HCT116 (cell line): ENCODE measurements around the gene CIT. TPM values are rescaled to one million over a fixed set of nuclear protein-coding genes. Genes with fewer than 3 reads are reported as not detected.
"Not testable (repeated sequence)": the region's sequence is repeated elsewhere in the genome, so short reads cannot be mapped to it uniquely, and the experiment has no call there.

Experiments used
- ATAC-seq: fragments of 200-7000 bp; cut with Tn5 transposase; 2 replicates; pipeline ENCODE4 v1.9.1; 2020; ENCODE audit warnings: mild to moderate bottlenecking, moderate library complexity
- BruUV-seq: library from RNA; stranded (reverse); fragments of 400-500 nt; replicated peaks from 2 replicates; lab custom pipeline; 2021; lab: Mats Ljungman, UMichigan
- CTCF ChIA-PET: fragments of 300-600 bp; sonication (Branson Sonifier 250); formaldehyde crosslinking; loops from one replicate; lab custom pipeline; 2021; ENCODE audit warnings: antibody characterized with exemption; lab: Charles Lee
- POLR2A ChIA-PET: fragments of 300-600, 350-600 bp; sonication (Branson Sonifier 250); formaldehyde crosslinking; loops from one replicate; lab custom pipeline; 2021; ENCODE audit warnings: antibody characterized with exemption; lab: Charles Lee
- RAD21 ChIA-PET, 2 experiments: fragments of 300-600 bp; sonication (Branson Sonifier 250); formaldehyde crosslinking; loops; one replicate each; lab custom pipeline; 2023; ENCODE audit warnings: low total read pairs in 2 of 2; ENCODE audit not compliant: uncharacterized antibody in 2 of 2, unreplicated experiment in 2 of 2, low non-redundant PET in 1 of 2; lab: Charles Lee
- DNase-seq: peaks from one replicate; pipeline ENCODE4 v3.0.0-alpha.2; 2010; ENCODE audit warnings: low read depth, low spot score
- H2AFZ ChIP-seq: fragments of 200-600 bp; shearing (Covaris generic), sonication (generic); 2 replicates; pipeline ENCODE4 v1.6.1; 2017; ENCODE audit warnings: low read depth, mixed run types, mixed read lengths, antibody characterized with exemption, low read length; ENCODE audit not compliant: poor library complexity, severe bottlenecking
- H3K27ac ChIP-seq: 2 replicates; pipeline ENCODE4 v1.5.1; 2012; ENCODE audit warnings: low read depth, low read length
- H3K27me3 ChIP-seq: fragments of 200-600 bp; sonication (generic); 2 replicates; pipeline ENCODE4 v1.6.1; 2016; ENCODE audit warnings: mixed run types, low read length, mixed read lengths; ENCODE audit not compliant: insufficient read depth
- H3K36me3 ChIP-seq, 2 experiments: fragments of 200-500 bp in 1 of 2; fragments of 200-600 bp in 1 of 2; sonication (Bioruptor generic) in 1 of 2; sonication (generic) in 1 of 2; 2 replicates each; pipeline versions ENCODE4 v1.5.1 to v1.6.1; 2014 to 2016; ENCODE audit warnings: low read length in 2 of 2, inconsistent platforms in 1 of 2, mixed read lengths in 1 of 2, mixed run types in 1 of 2; ENCODE audit not compliant: insufficient read depth in 2 of 2, control insufficient read depth in 1 of 2
- H3K4me1 ChIP-seq, 2 experiments: fragments of 200-600 bp in 1 of 2; sonication (generic) in 1 of 2; 2 replicates each; pipeline versions ENCODE4 v1.5.1 to v1.6.1; 2012 to 2017; ENCODE audit warnings: low read length in 2 of 2, inconsistent platforms in 1 of 2, mild to moderate bottlenecking in 1 of 2, mixed read lengths in 1 of 2, mixed run types in 1 of 2, moderate library complexity in 1 of 2; ENCODE audit not compliant: insufficient read depth in 2 of 2, control insufficient read depth in 1 of 2
- H3K4me2 ChIP-seq: fragments of 200-600 bp; sonication (generic); 2 replicates; pipeline ENCODE4 v1.6.1; 2017; ENCODE audit warnings: mixed run types, low read length, mixed read lengths
- H3K4me3 ChIP-seq, 2 experiments: fragments of 200-600 bp in 1 of 2; sonication (generic) in 1 of 2; replicated peaks in 1 of 2; 2 replicates each; pipeline ENCODE4 v1.5.1; 2011 to 2016; ENCODE audit warnings: low read length in 2 of 2, control low read depth in 1 of 2, low read depth in 1 of 2, mild to moderate bottlenecking in 1 of 2, mixed read lengths in 1 of 2, mixed run types in 1 of 2
- H3K79me2 ChIP-seq: fragments of 200-600 bp; sonication (generic); 2 replicates; pipeline ENCODE4 v1.6.1; 2017; ENCODE audit warnings: mild to moderate bottlenecking, mixed run types, low read length, moderate library complexity, mixed read lengths; ENCODE audit not compliant: insufficient read depth
- H3K9ac ChIP-seq: fragments of 200-600 bp; sonication (generic); 2 replicates; pipeline ENCODE4 v1.6.1; 2016; ENCODE audit warnings: low read length, mixed read lengths
- H3K9me2 ChIP-seq: fragments of 200-600 bp; sonication (generic), shearing (Covaris generic); 2 replicates; pipeline ENCODE4 v1.6.1; 2017; ENCODE audit warnings: mixed run types, mild to moderate bottlenecking, moderate library complexity; ENCODE audit not compliant: insufficient read depth
- H3K9me3 ChIP-seq, 2 experiments: fragments of 200-500 bp in 1 of 2; fragments of 200-600 bp in 1 of 2; sonication (Bioruptor generic) in 1 of 2; sonication (generic) in 1 of 2; 2 replicates each; pipeline ENCODE4 v1.6.1; 2014 to 2017; ENCODE audit warnings: low read length in 2 of 2, mixed read lengths in 2 of 2, inconsistent platforms in 1 of 2, low read depth in 1 of 2, mild to moderate bottlenecking in 1 of 2, mixed run types in 1 of 2, moderate library complexity in 1 of 2; ENCODE audit not compliant: control insufficient read depth in 1 of 2, insufficient read depth in 1 of 2
- H4K20me1 ChIP-seq: fragments of 200-600 bp; sonication (generic), shearing (Covaris generic); 2 replicates; pipeline ENCODE4 v1.6.1; 2017; ENCODE audit warnings: mixed run types, mild to moderate bottlenecking, moderate library complexity; ENCODE audit not compliant: insufficient read depth
- ATF3 ChIP-seq: IDR thresholded peaks from 2 replicates; pipeline ENCODE4 v1.6.1; 2012
- CTCF ChIP-seq, 3 experiments: fragments of 200-600 bp in 1 of 3; sonication (generic) in 1 of 3; IDR thresholded peaks in 2 of 3; conservative IDR thresholded peaks in 1 of 3; 2 replicates each; pipeline ENCODE4 v1.5.1; 2012 to 2017; ENCODE audit warnings: low read depth in 2 of 3, low read length in 2 of 3, antibody characterized with exemption in 1 of 3, borderline replicate concordance in 1 of 3, control low read depth in 1 of 3, mild to moderate bottlenecking in 1 of 3, mixed read lengths in 1 of 3, mixed run types in 1 of 3, moderate library complexity in 1 of 3; ENCODE audit not compliant: insufficient read depth in 1 of 3
- EZH2 ChIP-seq: fragments of 200-600 bp; sonication (generic); IDR thresholded peaks from 2 replicates; pipeline ENCODE4 v1.6.1; 2017; ENCODE audit warnings: antibody characterized with exemption, mixed run types
- EZH2phosphoT487 ChIP-seq: fragments of 200-600 bp; IDR thresholded peaks from 2 replicates; pipeline ENCODE4 v1.6.1; 2018; ENCODE audit warnings: antibody characterized with exemption, borderline replicate concordance
- FOSL1 ChIP-seq: IDR thresholded peaks from 2 replicates; pipeline ENCODE4 v1.6.1; 2012; ENCODE audit warnings: low read depth
- POLR2AphosphoS5 ChIP-seq: IDR thresholded peaks from 2 replicates; pipeline ENCODE4 v1.6.1; 2011; ENCODE audit warnings: mild to moderate bottlenecking, low read depth, low read length, moderate library complexity
- RAD21 ChIP-seq: IDR thresholded peaks from 2 replicates; pipeline ENCODE4 v1.6.1; 2012; ENCODE audit warnings: low read depth, mild to moderate bottlenecking
- SP1 ChIP-seq: IDR thresholded peaks from 2 replicates; pipeline ENCODE4 v1.6.1; 2012; ENCODE audit warnings: low read depth
- SRF ChIP-seq: IDR thresholded peaks from 2 replicates; pipeline ENCODE4 v1.6.1; 2012; ENCODE audit warnings: low read depth
- intact Hi-C: fragments of 100-400 bp; cut with micrococcal nuclease; formaldehyde crosslinking; loops from 2 replicates; pipeline ENCODE4 v1.10.0; 2022
- total RNA-seq: library from RNA; stranded (reverse); gene quantifications from one replicate; pipeline ENCODE4 v1.2.1, GENCODE V29; 2021; ENCODE audit not compliant: unreplicated experiment
- TF ChIP-seq, protein P1 (sequence below): IDR thresholded peaks from 2 replicates; pipeline ENCODE4 v1.6.1; 2011; ENCODE audit warnings: mild to moderate bottlenecking, low read length, moderate library complexity; ENCODE audit not compliant: insufficient replicate concordance; ENCODE audit errors: extremely low read depth

Gene CIT
- total RNA-seq, 1 experiment from 2014 or later: 54.2 TPM

DNA sequence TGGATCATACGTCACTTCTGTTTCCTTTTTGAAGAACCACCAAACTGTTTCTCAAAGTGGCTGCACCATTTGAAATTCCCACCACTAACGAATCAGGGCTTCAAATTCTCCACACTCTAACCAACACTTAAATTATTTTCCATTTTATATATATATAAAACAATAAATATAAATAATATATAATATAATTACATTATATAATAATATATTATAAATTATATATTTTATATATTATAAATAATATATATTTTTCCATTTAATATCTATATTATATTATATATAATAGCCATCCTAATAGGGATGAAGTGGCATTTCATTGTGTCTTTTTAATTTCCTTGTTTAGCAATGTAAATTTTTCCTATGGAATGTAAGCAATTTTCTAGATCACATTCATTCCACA, 24.6 kb upstream of the CIT start (continued):
- TF ChIP-seq CTCF (IDR thresholded peaks at IDR 0.05 in 2 of 3, conservative IDR thresholded peaks at IDR 0.05 in 1 of 3; ENCODE audit: borderline replicate concordance in 1 of 3, insufficient read depth in 1 of 3, low read depth in 2 of 3, low read length in 2 of 3) (no peak), EZH2 (no peak), ATF3 (no peak), EZH2phosphoT487 (no peak), RAD21 (no peak), FOSL1 (no peak), SP1 (no peak), SRF (no peak)
- TF ChIP-seq, protein P1, sequence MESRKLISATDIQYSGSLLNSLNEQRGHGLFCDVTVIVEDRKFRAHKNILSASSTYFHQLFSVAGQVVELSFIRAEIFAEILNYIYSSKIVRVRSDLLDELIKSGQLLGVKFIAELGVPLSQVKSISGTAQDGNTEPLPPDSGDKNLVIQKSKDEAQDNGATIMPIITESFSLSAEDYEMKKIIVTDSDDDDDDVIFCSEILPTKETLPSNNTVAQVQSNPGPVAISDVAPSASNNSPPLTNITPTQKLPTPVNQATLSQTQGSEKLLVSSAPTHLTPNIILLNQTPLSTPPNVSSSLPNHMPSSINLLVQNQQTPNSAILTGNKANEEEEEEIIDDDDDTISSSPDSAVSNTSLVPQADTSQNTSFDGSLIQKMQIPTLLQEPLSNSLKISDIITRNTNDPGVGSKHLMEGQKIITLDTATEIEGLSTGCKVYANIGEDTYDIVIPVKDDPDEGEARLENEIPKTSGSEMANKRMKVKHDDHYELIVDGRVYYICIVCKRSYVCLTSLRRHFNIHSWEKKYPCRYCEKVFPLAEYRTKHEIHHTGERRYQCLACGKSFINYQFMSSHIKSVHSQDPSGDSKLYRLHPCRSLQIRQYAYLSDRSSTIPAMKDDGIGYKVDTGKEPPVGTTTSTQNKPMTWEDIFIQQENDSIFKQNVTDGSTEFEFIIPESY: no peak
- TF ChIP-seq, all 23 proteins: peak for 0

DNA sequence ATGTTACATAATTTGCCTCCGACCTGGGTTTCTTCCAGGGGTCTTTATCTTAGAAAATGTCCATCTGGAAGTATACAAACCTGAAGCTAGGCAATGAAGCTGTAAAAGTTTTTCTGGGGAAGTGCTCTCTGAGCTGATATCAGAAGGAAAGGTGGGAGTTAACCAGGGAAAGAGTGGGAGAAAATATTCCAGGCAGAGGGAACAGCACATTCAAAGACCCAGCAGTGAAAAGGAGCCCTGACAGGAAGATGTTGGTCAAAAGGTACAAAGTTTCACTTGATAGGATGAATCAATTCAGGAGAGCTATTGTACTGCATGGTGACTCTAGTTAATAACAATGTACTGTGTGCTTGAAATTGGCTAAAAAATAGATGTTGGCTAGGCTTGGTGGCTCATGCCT, 17.8 kb upstream of the CIT start:
- CTCF ChIA-PET: no interaction called here
- no peak overlapping the region for H3K4me3 ChIP-seq
- intact Hi-C loops: no loop called here
- no peaks in the 10 kb centered on the region for H4K20me1 ChIP-seq
- no peaks in the 10 kb centered on the region for H3K36me3 ChIP-seq
- no peaks in the 10 kb centered on the region for H3K79me2 ChIP-seq
- TF ChIP-seq POLR2AphosphoS5 (no peak), EZH2phosphoT487 (no peak)
- H3K4me1 ChIP-seq: peaks cover 0 to 3% of the 10 kb centered on the region in 2 experiments; a peak in 1 of 4 replicates
- POLR2A ChIA-PET: no interaction called here
- H2AFZ ChIP-seq: no peak overlapping the region
- no peaks in the 10 kb centered on the region for H3K27me3 ChIP-seq
- RAD21 ChIA-PET: no interaction called here
- no peak overlapping the region for H3K4me2 ChIP-seq
- DNase-seq (no peak), ATAC-seq (no peak)
- no peak overlapping the region for H3K27ac ChIP-seq
- H3K9ac ChIP-seq: no peak overlapping the region
- H3K9me2 ChIP-seq: no peaks in the 10 kb centered on the region
- no TSS peak for BruUV-seq
- no peaks in the 10 kb centered on the region for H3K9me3 ChIP-seq

DNA sequence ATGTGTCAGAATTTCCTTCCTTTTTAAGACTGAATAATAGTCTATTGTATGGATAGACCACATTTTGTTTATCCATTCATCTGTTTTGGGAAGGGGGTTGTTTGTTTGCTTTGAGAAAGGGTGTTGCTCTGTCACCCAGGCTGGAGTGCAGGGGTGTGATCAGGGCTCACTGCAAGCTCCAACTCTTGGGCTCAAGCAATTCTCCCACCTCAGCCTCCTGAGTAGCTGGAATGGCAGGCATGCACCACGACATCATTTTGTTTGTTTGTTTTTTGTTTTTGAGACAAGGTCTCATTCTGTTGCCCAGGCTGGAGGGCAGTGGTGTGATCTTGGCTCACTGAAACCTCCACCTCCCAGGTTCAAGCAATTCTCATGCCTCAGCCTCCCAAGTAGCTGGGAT, 15.5 kb upstream of the CIT start:
- DNase-seq, H3K27me3 ChIP-seq, H3K4me3 ChIP-seq, H3K36me3 ChIP-seq, H3K27ac ChIP-seq, H3K4me1 ChIP-seq, RAD21 ChIA-PET, H2AFZ ChIP-seq, H3K4me2 ChIP-seq, H3K9me2 ChIP-seq, BruUV-seq, POLR2A ChIA-PET, ATAC-seq, H3K9me3 ChIP-seq, H3K9ac ChIP-seq, H3K79me2 ChIP-seq, H4K20me1 ChIP-seq, intact Hi-C loops: not testable (repeated sequence)
- CTCF ChIA-PET: interaction anchor here (1.0 kb wide), 1 partner anchor 10 kb away, joined by 4 read pairs; no protein-coding TSS in a partner anchor
